ENCODE data around the gene IRF8.

IRF8 gene

GRCh38 chr16:85915125-85915845 lies 16.3 kb downstream of the IRF8 start:
- FAIRE-seq, result no peak

- no peak for FAIRE-seq
These were observed 17.4 kb downstream of the IRF8 start for GRCh38 chr16:85916141-85916890.

DNA sequence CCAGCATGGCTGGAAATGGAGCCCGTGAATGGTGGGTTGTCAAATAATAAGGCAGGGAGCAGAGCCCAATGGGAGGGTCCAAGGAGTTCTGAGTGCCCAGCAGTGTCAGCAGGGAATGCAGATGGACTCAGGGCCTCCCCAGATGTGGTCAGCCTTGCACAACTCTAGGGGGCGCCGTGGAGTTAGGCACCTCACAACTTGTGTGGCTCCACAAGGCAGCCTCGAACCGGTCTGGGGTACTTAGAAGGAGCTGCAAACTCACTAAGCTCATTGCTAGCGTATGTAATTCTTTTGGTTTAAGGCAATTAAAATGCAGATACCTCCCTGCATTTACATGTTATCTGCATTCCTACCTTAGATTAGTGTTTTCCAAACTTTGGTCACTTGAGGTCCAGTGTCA lies 18.1 kb downstream of the IRF8 start:
- FAIRE-seq, result no peak

- no peak for FAIRE-seq
These were observed 19.0 kb downstream of the IRF8 start for GRCh38 chr16:85917959-85918358.

DNA sequence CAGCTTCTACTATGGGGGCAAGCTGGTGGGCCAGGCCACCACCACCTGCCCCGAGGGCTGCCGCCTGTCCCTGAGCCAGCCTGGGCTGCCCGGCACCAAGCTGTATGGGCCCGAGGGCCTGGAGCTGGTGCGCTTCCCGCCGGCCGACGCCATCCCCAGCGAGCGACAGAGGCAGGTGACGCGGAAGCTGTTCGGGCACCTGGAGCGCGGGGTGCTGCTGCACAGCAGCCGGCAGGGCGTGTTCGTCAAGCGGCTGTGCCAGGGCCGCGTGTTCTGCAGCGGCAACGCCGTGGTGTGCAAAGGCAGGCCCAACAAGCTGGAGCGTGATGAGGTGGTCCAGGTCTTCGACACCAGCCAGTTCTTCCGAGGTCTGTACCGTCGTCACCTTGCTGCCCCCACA lies 19.5 kb downstream of the IRF8 start:
- FAIRE-seq, result no peak

DNA sequence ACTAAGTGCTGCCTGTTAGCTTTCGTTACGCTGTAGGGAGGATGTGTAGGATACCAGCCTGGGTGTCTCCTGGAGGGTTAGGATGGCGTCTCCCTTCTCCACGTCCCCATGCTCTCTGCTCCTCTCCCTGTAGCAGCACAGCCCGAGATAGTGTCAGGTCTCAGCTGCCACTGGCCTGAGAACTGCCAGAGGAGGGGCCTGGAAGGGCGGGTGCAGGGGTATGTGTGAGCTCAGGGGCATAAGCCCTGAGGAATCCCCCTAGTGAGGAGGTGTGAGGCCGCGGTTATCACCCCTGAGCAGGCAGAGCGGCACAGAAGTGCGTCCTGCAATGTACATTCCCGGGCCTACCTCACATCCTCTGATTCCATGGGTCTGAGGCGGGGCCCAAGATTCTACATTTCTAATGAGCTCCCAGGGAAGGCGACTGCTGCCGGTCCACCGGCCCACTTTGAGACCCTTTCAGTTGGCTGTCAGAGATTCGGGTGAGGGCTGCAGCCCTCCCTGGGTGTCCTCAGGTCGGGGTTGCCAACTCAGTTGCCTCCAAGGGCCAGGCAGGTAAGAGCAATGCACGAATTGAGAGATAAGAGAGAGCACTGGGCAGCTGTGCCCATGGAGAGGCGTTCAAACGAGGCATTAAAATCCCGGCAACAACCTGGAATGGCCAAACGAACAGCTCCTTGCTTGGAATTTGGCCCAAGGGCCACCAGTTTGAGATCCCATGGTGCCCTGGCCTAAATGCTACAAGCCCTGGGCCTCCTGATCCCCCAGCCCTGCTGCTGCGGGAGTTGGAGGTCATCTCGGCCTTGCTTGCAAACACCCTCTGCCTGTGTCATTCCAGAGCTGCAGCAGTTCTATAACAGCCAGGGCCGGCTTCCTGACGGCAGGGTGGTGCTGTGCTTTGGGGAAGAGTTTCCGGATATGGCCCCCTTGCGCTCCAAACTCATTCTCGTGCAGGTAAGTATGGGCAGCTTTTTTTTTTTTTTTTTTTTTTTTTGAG lies 20.6 kb downstream of the IRF8 start:
- no peak for FAIRE-seq

GRCh38 chr16:85921026-85921425 lies 22.1 kb downstream of the IRF8 start:
- no peak for FAIRE-seq

GRCh38 chr16:85923153-85924021 lies 24.4 kb downstream of the IRF8 start:
- no peak for FAIRE-seq

DNA sequence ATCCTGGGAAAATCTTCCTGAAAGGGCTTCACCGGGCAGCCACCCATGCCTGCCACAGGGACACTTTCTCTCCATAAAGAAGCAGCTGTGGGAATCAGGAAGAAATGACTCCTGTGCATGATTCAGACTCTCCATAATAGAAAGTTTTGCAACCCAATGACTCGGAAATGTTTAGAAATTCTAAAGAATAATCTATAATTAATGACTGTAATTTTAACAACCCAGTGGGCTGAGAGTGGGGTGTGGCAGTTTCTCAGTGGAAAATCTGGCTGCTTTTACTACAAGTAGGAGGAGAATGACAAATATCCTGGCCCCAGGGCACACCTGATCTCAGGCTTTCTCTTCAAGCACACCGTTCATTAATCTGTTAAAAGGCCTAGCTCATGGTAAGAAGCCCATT lies 25.7 kb downstream of the IRF8 start:
- no peak for FAIRE-seq

GRCh38 chr16:85926370-85926769 lies 27.4 kb downstream of the IRF8 start:
- no peak for FAIRE-seq

GRCh38 chr16:85927371-85927770 lies 28.4 kb downstream of the IRF8 start:
- FAIRE-seq, result no peak

DNA sequence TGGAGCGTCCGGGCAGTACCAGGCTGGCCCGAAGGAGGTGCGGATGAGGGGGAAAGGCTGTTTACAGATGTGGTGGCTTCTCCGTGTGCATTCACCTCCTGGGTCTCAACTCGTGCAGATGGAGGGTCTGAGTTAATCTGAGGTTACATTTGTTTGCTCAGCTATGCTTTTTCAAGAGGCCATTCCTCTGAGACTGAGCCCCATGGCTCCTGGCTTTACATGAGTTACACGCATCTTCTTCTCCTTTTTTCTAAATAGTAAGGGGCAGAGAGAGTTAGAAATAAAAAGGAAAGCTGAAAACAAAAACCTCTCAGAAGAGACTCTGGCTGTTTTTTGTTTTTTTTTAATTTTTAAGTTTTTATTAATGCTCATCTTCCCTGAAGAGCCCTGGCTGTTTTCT lies 29.0 kb downstream of the IRF8 start:
- FAIRE-seq, result no peak

- no peak for FAIRE-seq
These were observed 29.4 kb downstream of the IRF8 start for GRCh38 chr16:85928401-85928820.

DNA sequence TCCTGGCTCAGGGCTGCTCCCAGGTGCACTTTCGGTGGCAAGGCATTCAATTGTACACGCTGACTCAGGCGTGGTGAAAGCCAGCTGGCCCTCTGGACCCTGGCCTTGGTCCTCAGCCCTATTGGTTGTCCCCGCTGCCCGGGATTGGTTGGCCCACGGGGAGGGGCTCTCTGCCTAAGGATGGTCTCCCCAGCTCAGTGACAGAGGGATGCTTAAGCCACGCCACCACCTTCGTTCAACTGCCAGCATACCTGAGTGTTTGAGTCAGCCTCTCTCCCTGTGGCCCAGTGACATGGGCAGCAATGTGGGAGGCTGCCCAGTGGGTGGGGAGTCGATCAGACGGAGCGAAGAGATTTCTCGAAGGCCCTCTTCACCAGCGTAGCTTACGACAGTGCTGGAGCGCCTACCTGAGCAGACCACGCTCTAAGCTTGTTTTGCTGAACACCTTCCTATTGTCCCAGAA lies 30.3 kb downstream of the IRF8 start:
- FAIRE-seq, result no peak

- FAIRE-seq, result no peak
These were observed 31.3 kb downstream of the IRF8 start for GRCh38 chr16:85930301-85930700.

- no peak for FAIRE-seq
These were observed 32.8 kb downstream of the IRF8 start for GRCh38 chr16:85931596-85932402.

DNA sequence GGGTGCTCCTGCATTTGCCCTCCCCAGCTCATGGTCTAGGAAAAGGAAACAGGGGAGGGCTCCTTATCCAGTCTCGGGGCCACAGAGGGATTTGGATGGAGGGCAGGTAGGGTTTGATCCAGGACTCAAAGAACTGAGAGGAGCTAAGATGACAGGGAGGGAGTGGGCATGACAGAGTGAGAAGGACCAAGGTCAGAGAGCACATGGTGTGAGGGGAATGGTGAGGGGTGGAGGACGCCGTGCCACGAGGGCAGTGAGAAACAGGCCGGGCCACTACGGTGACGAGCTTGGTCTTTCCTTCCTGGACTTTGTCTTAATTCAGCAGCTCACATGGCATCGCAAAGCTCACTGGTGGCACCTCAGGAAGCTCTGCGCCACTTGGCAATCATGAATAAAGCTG lies 35.2 kb downstream of the IRF8 start:
- FAIRE-seq, result no peak

GRCh38 chr16:85935391-85935973 lies 36.5 kb downstream of the IRF8 start:
- no peak for FAIRE-seq

DNA sequence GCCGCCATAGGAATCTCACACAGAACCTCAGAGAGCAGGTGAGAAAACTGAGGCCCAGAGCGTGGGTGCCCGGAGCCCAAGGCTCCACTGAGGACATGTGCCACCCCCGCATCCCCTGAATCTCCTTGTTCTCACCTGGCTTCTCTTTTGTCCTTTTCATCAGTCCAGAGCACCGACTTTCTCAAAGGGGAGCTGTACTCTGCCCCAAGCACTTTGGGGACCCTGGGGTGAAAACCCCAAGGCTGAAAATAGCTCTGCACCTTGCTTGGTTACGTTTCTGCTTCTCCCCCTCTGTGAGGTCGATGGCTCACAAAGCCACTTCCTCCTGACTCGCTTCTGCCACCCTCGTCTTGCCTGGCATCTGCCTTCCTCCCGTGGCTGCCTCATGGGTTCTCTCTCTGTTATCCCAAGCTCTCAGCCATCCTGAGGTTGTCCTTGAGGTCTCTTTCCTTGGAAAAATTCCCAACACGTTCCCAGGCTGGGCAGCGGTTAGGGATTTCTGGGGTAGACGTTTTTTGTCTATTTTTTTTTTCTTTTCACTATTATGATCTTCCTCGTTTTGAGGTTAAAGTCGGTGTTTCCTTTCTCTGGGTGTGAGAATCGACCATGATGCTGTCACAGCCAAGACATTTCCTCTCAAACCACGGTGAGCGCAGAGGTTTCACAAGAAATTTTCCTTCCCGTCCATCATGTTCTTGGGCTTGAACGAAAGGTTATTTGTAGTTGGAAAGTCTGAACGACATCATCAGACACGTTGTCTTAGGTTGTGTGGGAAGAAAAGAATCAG lies 37.2 kb downstream of the IRF8 start:
- FAIRE-seq, result no peak

- FAIRE-seq, result no peak
These were observed 37.9 kb downstream of the IRF8 start for GRCh38 chr16:85936816-85937215.
